Heart right ventricle (tissue), 16 donors: ENCODE results near the gene SDS. TPM values are rescaled to one million over a fixed set of nuclear protein-coding genes. Genes with fewer than 3 reads are reported as not detected.

Source experiments
- ATAC-seq, 8 donors: fragments of 200-7000 bp; cut with Tn5 transposase; one replicate each; pipeline ENCODE4 v1.9.1; 2020; ENCODE audit warnings: mild to moderate bottlenecking in 8 of 8, moderate library complexity in 8 of 8, moderate number of reproducible peaks in 1 of 8
- DNase-seq, 2 donors: peaks; one replicate each; pipeline ENCODE4 v3.0.0-alpha.2; 2020
- H3K27ac ChIP-seq, 10 donors: fragments of 200-600 bp; sonication (generic) in 2 of 10; one replicate each; pipeline versions ENCODE4 v1.5.0 to v1.8.0; 2020 to 2022; ENCODE audit warnings: mild to moderate bottlenecking in 3 of 10
- H3K27me3 ChIP-seq, 7 donors: fragments of 200-600 bp; one replicate each; pipeline ENCODE4 v1.8.0; 2021 to 2022; ENCODE audit warnings: mild to moderate bottlenecking in 2 of 7
- H3K36me3 ChIP-seq, 9 donors: fragments of 200-600 bp; sonication (generic) in 1 of 9; one replicate each; pipeline versions ENCODE4 v1.5.0 to v1.8.0; 2020 to 2022; ENCODE audit warnings: mild to moderate bottlenecking in 2 of 9
- H3K4me1 ChIP-seq, 9 donors: fragments of 200-600 bp; sonication (generic) in 1 of 9; one replicate each; pipeline versions ENCODE4 v1.5.0 to v1.8.0; 2020 to 2022; ENCODE audit warnings: mild to moderate bottlenecking in 4 of 9
- H3K4me3 ChIP-seq, 10 donors: fragments of 200-600 bp; sonication (generic) in 2 of 10; one replicate each; pipeline versions ENCODE4 v1.5.0 to v1.8.0; 2020 to 2022; ENCODE audit warnings: mild to moderate bottlenecking in 7 of 10, moderate library complexity in 2 of 10
- H3K9me3 ChIP-seq, 11 donors: fragments of 200-600 bp in 10 of 11; sonication (generic) in 2 of 11; one replicate each; pipeline versions ENCODE4 v1.5.0 to v1.8.0; 2013 to 2022; ENCODE audit warnings: mild to moderate bottlenecking in 2 of 11, control low read depth in 1 of 11, moderate library complexity in 1 of 11
- CTCF ChIP-seq, 9 donors: fragments of 200-600 bp; sonication (generic) in 2 of 9; IDR thresholded peaks; one replicate each; pipeline versions ENCODE4 v1.5.0 to v1.8.0; 2021 to 2022; ENCODE audit warnings: antibody characterized with exemption in 9 of 9, mild to moderate bottlenecking in 5 of 9, moderate library complexity in 1 of 9
- WGBS, 2 donors: extraction: QIAGEN DNeasy Blood & Tissue Kit; methylation state at CpG; one replicate each; pipeline ENCODE4 v1.1.7; 2013; ENCODE audit warnings: inconsistent platforms in 1 of 2; 5-methylcytosine and 5-hydroxymethylcytosine counted together
- intact Hi-C, 10 donors: fragments of 100-400 bp; cut with DNase I; formaldehyde crosslinking; loops; one replicate each; pipeline versions ENCODE4 v1.11.1 to v1.14.2; 2022
- polyA plus RNA-seq, 2 donors: library from polyadenylated mRNA; stranded (reverse); fragments of 200-250 nt; gene quantifications; one replicate each; pipeline ENCODE4 v1.2.3, GENCODE V29; 2013
- total RNA-seq, 10 donors: library from RNA; stranded (reverse); fragmentation: NEBNext Ultra II Directional in 3 of 10; extraction: Animal tissue kit (Norgen Biotek cat#: 25700) in 3 of 10; gene quantifications; one replicate each; pipeline versions ENCODE4 v1.2.1 to v1.2.4, GENCODE V29; 2021 to 2023
- donor health status: Arrhythmogenic right ventricular cardiomyopathy.
- donor health status: ischemic (EF 13 %, LVEDD 7.1; RV severe dilation, severe dysfunction).
- donor health status: healthy with polysubstance abuse.
- donor health status: DM: no; HTN: yes; CAD: no.
- donor health status: DM: no; HTN: no; CAD: no.
- donor health status: ischemic (EF 25% LVEDD 6.9; RV normal size, moderate dysfunction).
- donor health status: ischemic (EF 25% LVEDD 5.7; RV mildly dilated, moderate dysfunction).
- donor health status: healthy.
- donor health status: DM: yes; HTN: yes; CAD: no.
- donor health status: Ischemic cardiomyopathy.
- donor health status: ischemic (EF 35%, LVEDD 5.7; RV mildly dilated, moderate dysfunction).
- donor health status: nonischemic (EF 11% LVEDD 7.7; RV severe dilation, severe dysfunction).
- donor health status: DM: yes; HTN: yes; CAD: no.
- donor health status: PGD.
- donor health status: ischemic (EF 29% LVEDD 5.4; RV normal size, mild dysfunction).
- donor health status: nonischemic (EF 23%, LVEDD 6.1; RV moderate dilation, normal function).

The SDS gene
- total and polyA plus RNA-seq, 12 donors, result 0.18 to 1.6 (median 0.33) TPM; not detected in 7

GRCh38 chr12:113365639-113366395, 37.9 kb downstream of the SDS start:
- DNase-seq, result no peak
- WGBS, 2 donors, result 69 to 70% methylated on average over 7 of the region's 7 CpGs
- H3K27ac ChIP-seq, result peak overlapping the region in 6 of 10 donors; percentile 21 to 70 (median 61)
- no peaks in the 10 kb centered on the region for H3K27me3 ChIP-seq
- peak in 3 of 8 donors; percentile 43 to 65 (median 43) for ATAC-seq
- no peaks in the 10 kb centered on the region for H3K9me3 ChIP-seq
- peaks cover 0 to 33% (median 14%) of the 10 kb centered on the region in 9 donors for H3K4me1 ChIP-seq
- H3K36me3 ChIP-seq, result peaks cover 0 to 29% (median 4%) of the 10 kb centered on the region in 9 donors
- TF ChIP-seq CTCF (IDR thresholded peaks at IDR 0.05), result no peak
- H3K4me3 ChIP-seq, result no peak overlapping the region
- intact Hi-C loops, result loop anchor here in 1 of 10 donors (5.0 kb wide), 1 partner anchor 54 kb away; no protein-coding TSS in a partner anchor

- Histone ChIP-seq H3K27me3 (no peaks in the 10 kb centered on the region), H3K27ac (no peak overlapping the region), H3K4me3 (no peak overlapping the region), H3K36me3 (peaks cover 0 to 24% (median under 1%) of the 10 kb centered on the region in 9 donors), H3K4me1 (peaks cover 3 to 37% (median 23%) of the 10 kb centered on the region in 9 donors), H3K9me3 (no peaks in the 10 kb centered on the region)
- no peak for DNase-seq
- intact Hi-C loops, result loop anchor here in 1 of 10 donors (5.0 kb wide), 1 partner anchor 52 kb away; no protein-coding TSS in a partner anchor
- WGBS, 2 donors, result 93 to 97% methylated on average over 5 of the region's 5 CpGs
- no peak for TF ChIP-seq CTCF (IDR thresholded peaks at IDR 0.05)
- no peak for ATAC-seq
Measured at GRCh38 chr12:113364698-113365097, 39.0 kb downstream of the SDS start.

- DNase-seq, result no peak
Measured at GRCh38 chr12:113361574-113362370, 41.9 kb downstream of the SDS start.

More at GRCh38 chr12:113361574-113362370, 41.9 kb downstream of the SDS start:
- Histone ChIP-seq H3K27me3 (no peaks in the 10 kb centered on the region), H3K36me3 (peaks cover 0 to 19% (median 0%) of the 10 kb centered on the region in 9 donors), H3K4me3 (no peak overlapping the region), H3K9me3 (no peaks in the 10 kb centered on the region), H3K4me1 (peaks cover 7 to 39% (median 23%) of the 10 kb centered on the region in 9 donors), H3K27ac (peak overlapping the region in 2 of 10 donors; percentile 26 to 30)
- intact Hi-C loops, result no loop called here
- no peak for TF ChIP-seq CTCF (IDR thresholded peaks at IDR 0.05)
- no peak for ATAC-seq
- 73 to 82% methylated on average over 12 of the region's 12 CpGs for WGBS, 2 donors
